Testis (tissue), 3 donors: ENCODE data around the gene NAP1L4. TPM values are rescaled to one million over a fixed set of nuclear protein-coding genes. Genes with fewer than 3 reads are reported as not detected.

Source experiments
- DNase-seq: peaks from one replicate; pipeline ENCODE4 v3.0.0-alpha.2; 2019
- H3K27ac ChIP-seq, 2 donors: fragments of 200-600 bp; sonication (generic); one replicate each; pipeline ENCODE4 v1.5.1; 2019
- H3K27me3 ChIP-seq: fragments of 200-600 bp; sonication (generic); one replicate; pipeline ENCODE4 v1.5.1; 2019
- H3K36me3 ChIP-seq: fragments of 200-600 bp; sonication (generic); one replicate; pipeline ENCODE4 v1.5.1; 2017; ENCODE audit warnings: low read depth; ENCODE audit errors: missing control alignments
- H3K4me1 ChIP-seq: fragments of 200-600 bp; sonication (generic); one replicate; pipeline ENCODE4 v1.5.1; 2019
- H3K4me3 ChIP-seq, 2 donors: fragments of 200-600 bp; sonication (generic); one replicate each; pipeline ENCODE4 v1.5.1; 2017 to 2019
- H3K9me3 ChIP-seq: fragments of 200-600 bp; sonication (generic); one replicate; pipeline ENCODE4 v1.5.1; 2017
- POLR2A ChIP-seq: fragments of 450-650 bp; IDR thresholded peaks from one replicate; pipeline ENCODE4 v1.6.1; 2017; ENCODE audit warnings: antibody characterized with exemption, mild to moderate bottlenecking, moderate library complexity
- WGBS, 2 donors: methylation state at CpG; one replicate each; pipeline ENCODE4 v1.1.5; 2018; 5-methylcytosine and 5-hydroxymethylcytosine counted together
- intact Hi-C: fragments of 100-400 bp; cut with DNase I; formaldehyde crosslinking; loops from one replicate; pipeline ENCODE4 v1.15.1; 2023; ENCODE audit warnings: low total_unique reads
- polyA plus RNA-seq: library from polyadenylated mRNA; stranded (reverse); fragments of 350-450 nt; fragmentation: Illumina TruSeq; extraction: RNeasy Lipid Tissue Mini Kit (QIAGEN cat#74804); gene quantifications from one replicate; pipeline ENCODE4 v1.2.3, GENCODE V29; 2014; ENCODE audit warnings: low read depth, low replicate concordance; ENCODE audit not compliant: insufficient read depth
- total RNA-seq, 2 donors: library from RNA; depleted of rRNA; stranded (reverse); fragments of >200 nt; gene quantifications; one replicate each; pipeline ENCODE4 v1.2.3, GENCODE V29; 2016
- TF ChIP-seq, protein P1 (sequence below), 3 experiments: fragments of 450-650 bp in 2 of 3; fragments of 200-600 bp in 1 of 3; sonication (generic) in 1 of 3; IDR thresholded peaks; one replicate each; pipeline ENCODE4 v1.5.1; 2016 to 2019; ENCODE audit warnings: antibody characterized with exemption in 3 of 3, mild to moderate bottlenecking in 2 of 3, moderate library complexity in 1 of 3

Gene NAP1L4
- total and polyA plus RNA-seq, 3 donors from 2014 or later: 165 to 208 (median 206) TPM

DNA sequence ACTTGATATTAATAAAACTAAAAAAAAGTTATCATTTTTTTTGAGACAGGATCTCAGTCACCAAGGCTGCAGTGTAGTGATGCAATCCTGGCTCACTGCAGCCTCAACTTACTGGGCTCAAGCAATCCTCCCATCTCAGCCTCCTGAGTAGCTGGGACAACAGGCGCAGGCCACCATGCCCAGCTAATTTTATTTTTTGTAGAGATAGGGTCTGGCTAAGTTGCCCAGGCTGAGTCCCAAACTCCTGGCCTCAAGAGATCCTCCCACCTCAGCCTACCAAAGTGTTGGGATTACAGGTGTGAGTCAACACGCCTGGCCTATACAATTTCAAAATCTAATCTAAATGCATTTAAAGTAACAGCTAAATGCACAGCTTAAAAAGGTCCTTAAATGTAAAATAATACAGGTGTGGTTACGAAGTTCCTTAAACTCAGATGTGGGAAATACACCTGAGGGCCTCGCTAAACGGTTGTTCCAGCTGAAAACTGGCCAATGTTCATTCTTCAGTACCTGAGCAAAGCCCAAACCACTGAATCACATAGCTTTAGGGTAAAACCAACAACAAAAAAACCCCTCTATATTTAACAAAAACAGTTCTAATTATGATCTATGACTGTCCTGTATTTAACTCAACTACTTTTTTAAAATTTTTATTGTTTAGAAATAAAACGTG lies 11.8 kb downstream of the NAP1L4 start:
- no peak for DNase-seq
- H3K4me1 ChIP-seq: peaks cover 11% of the 10 kb centered on the region
- H3K4me3 ChIP-seq: no peak overlapping the region
- intact Hi-C loops: no loop called here
- H3K27ac ChIP-seq: no peak overlapping the region
- 79 to 87% methylated on average over 6 of the region's 6 CpGs for WGBS, 2 donors
- H3K27me3 ChIP-seq: no peaks in the 10 kb centered on the region
- no peaks in the 10 kb centered on the region for H3K36me3 ChIP-seq
- H3K9me3 ChIP-seq: no peaks in the 10 kb centered on the region
- TF ChIP-seq POLR2A: no peak
- TF ChIP-seq, protein P1, sequence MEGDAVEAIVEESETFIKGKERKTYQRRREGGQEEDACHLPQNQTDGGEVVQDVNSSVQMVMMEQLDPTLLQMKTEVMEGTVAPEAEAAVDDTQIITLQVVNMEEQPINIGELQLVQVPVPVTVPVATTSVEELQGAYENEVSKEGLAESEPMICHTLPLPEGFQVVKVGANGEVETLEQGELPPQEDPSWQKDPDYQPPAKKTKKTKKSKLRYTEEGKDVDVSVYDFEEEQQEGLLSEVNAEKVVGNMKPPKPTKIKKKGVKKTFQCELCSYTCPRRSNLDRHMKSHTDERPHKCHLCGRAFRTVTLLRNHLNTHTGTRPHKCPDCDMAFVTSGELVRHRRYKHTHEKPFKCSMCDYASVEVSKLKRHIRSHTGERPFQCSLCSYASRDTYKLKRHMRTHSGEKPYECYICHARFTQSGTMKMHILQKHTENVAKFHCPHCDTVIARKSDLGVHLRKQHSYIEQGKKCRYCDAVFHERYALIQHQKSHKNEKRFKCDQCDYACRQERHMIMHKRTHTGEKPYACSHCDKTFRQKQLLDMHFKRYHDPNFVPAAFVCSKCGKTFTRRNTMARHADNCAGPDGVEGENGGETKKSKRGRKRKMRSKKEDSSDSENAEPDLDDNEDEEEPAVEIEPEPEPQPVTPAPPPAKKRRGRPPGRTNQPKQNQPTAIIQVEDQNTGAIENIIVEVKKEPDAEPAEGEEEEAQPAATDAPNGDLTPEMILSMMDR (IDR thresholded peaks at IDR 0.05): no peak

DNA sequence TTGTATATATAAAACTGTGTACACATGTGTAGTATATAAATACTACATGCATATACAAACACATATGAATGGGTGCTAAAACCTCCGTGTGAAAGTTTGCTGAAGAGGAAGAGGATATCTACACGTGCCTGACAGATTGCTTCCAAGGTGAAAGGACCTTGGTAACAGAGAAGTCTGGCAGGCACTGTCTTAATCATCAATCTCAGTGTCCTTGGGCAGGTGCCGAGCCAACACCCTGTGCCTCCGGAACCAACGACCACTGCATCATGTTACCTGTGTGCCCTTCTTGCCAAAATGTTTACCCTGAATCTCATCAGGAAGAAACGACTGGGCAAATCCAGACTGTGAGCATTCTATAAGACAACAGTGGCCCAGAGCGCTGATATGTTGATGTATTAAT lies 15.0 kb downstream of the NAP1L4 start:
- no peaks in the 10 kb centered on the region for H3K27me3 ChIP-seq
- 68 to 74% methylated on average over 7 of the region's 7 CpGs for WGBS, 2 donors
- TF ChIP-seq POLR2A: no peak
- TF ChIP-seq, protein P1 (IDR thresholded peaks at IDR 0.05): no peak
- no peak overlapping the region for H3K4me3 ChIP-seq
- H3K27ac ChIP-seq: no peak overlapping the region
- H3K4me1 ChIP-seq: peaks cover 5% of the 10 kb centered on the region
- intact Hi-C loops: no loop called here
- H3K36me3 ChIP-seq: no peaks in the 10 kb centered on the region
- peak; percentile 3 for DNase-seq
- no peaks in the 10 kb centered on the region for H3K9me3 ChIP-seq

DNA sequence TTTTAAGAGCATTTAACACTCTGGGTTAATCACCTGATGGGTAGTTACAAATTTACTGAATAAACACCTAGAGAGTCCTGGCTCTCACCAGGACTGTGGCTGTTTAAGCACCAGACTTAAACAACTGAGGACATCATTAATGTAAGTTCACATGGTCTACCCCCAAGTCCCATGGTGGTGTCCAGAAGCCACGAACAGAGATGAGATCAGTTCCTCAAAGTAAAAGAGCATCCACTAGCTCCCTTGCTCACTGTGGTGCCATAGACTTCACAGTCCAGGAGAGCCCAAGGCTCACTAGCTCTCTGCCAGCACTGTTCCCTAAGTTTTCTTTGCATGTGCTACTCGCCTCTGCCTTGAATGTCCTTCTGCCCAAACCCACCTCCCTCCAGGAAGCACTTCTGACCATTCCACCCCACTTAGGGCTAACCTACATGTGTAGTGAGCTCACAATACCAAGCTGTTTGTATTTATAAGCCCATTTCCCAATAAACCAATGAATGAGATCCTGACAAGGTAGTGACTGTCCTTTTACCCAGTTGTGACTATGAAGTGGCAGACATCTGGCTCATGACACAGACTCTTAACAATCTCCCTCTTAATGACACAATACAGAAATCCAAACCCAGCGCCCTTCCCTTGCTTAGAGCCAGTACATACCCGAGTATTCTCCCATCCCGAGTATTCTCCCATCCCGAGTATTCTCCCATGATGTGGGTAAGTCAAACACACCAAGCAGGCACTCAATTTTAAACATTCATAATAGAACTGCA lies 15.7 kb downstream of the NAP1L4 start:
- Histone ChIP-seq H3K9me3 (no peaks in the 10 kb centered on the region), H3K36me3 (no peaks in the 10 kb centered on the region), H3K4me3 (no peak overlapping the region), H3K27me3 (no peaks in the 10 kb centered on the region), H3K4me1 (no peaks in the 10 kb centered on the region), H3K27ac (no peak overlapping the region)
- WGBS, 2 donors: 90% methylated on average over 6 of the region's 6 CpGs
- intact Hi-C loops: no loop called here
- DNase-seq: peak; percentile 8
- TF ChIP-seq, protein P1 (IDR thresholded peaks at IDR 0.05): no peak
- no peak for TF ChIP-seq POLR2A

DNA sequence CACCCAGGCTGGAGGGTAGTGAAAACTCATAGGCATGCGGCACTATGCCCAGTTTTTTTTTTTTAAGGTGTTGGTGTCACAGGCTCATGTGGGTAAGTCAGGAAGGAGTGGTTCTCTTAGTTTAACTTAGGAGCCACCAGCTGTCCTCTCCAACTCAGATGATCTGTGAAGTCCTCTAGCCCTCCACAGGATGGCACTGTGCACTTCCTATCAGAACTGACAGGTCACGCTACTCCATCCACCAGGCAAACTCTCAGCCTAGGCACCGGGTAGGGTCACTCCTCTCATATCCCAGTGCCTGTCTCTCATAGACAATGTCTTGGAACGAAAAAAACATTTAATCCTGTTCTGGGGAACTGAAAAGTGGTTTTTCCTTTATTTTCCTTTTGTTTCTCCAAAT lies 16.5 kb downstream of the NAP1L4 start:
- no peak overlapping the region for H3K4me3 ChIP-seq
- TF ChIP-seq, protein P1 (IDR thresholded peaks at IDR 0.05): no peak
- TF ChIP-seq POLR2A: no peak
- H3K27me3 ChIP-seq: no peaks in the 10 kb centered on the region
- peak; percentile 58 for DNase-seq
- WGBS, 2 donors: 83 to 88% methylated on average over 4 of the region's 4 CpGs
- no peaks in the 10 kb centered on the region for H3K36me3 ChIP-seq
- no peak overlapping the region for H3K27ac ChIP-seq
- no peaks in the 10 kb centered on the region for H3K4me1 ChIP-seq
- no peaks in the 10 kb centered on the region for H3K9me3 ChIP-seq
- intact Hi-C loops: no loop called here
